Fibroblast of peridontal ligament (primary cell): Measurements from ENCODE around the gene VWCE.

Source experiments
- DNase-seq: peaks from one replicate; pipeline ENCODE4 v3.0.0-alpha.2; 2010; ENCODE audit errors: extremely low read depth

Gene VWCE

DNA sequence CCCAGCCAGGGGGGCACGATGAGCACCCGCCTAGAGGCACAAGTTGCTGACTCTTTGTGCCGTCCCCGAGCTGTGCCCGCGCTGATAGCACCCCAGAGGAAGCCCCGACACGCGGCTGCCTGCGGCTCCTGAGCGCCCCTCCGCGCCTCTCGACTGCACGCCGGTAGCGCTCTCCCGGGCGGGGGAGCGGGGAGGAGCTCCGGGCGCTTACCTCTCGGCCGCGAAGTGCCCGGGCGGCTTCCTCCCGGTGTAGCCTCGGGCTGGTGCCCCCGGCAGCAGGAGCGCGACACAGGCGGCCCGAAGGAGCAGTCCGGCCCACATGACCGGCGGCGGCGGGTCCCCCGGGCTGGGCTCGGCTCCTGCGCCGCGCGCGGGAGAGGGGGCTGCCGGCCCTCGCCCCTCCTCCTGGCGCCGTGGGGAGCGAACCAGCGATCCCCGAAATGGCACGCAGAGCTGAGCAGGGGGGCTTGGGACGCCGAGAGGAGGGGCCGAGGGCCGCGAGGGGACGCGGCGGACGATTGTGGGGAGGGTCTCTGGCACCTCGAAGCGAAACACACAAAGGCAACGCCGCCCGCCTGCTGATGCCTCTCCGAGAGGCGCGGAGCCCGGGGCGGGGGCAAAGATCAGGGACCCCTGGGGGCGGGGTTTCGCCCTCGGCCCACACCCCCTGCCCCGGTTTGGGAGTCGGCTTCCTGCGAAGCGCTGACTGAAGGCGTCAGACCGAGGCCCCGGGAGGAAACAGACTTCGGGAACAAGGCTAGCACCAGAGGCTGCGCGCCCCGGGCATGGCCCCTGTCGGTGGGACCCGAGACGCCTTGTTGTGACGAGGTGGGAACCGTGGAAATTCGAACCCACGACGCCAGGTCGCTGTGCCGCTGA lies at the start of gene VWCE:
TSS of gene VWCE (minus strand) at position 600 of the 879 bp plus-strand sequence. CDS start at position 321, 279 bp downstream.
- peak; percentile 38 for DNase-seq

GRCh38 chr11:61343792-61344745 lies 49.0 kb upstream of the VWCE start:
- no peak for DNase-seq

- no peak for DNase-seq
Observed at GRCh38 chr11:61342207-61342803, 47.2 kb upstream of the VWCE start.

DNA sequence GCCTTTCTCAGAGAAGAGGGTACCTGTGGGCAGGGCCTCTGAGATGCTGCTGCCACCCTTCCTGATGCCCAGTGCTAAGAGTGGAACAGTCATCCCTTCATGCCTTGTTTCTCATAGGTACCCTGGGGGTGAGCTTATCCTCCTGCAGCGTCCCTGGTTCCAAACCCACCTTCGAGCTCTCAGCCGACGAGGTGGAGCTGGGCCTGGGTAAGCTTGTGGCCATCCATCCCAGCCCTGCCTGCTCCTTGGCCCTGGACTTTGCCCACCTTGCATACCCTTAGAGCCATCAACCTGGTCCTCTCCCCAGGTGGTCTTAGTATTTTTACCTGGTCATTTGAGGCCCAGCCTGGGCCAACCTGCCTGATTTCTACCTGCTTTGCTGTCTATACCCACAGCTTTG lies 46.6 kb upstream of the VWCE start:
- no peak for DNase-seq

- DNase-seq = no peak
Observed at GRCh38 chr11:61340979-61341378, 45.9 kb upstream of the VWCE start.

DNA sequence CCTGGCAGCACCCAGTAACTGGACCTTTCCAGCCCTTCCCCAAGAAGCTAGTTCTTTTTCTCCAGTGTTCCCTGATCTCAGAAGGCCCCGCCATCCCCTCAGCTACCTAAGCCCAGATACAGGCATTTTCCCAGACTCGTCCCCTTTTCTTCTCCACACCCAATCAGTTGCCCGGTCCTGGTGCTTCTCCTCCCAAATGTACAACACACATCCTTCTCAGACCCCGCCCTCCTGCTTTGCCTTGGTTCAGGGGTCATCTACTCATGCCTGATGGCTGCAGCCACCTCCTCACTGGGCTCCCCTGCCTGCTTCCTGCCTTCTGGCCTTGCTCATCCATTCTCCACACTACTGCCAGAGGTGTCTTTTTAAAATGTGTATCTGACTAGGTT lies 44.4 kb upstream of the VWCE start:
- no peak for DNase-seq

DNA sequence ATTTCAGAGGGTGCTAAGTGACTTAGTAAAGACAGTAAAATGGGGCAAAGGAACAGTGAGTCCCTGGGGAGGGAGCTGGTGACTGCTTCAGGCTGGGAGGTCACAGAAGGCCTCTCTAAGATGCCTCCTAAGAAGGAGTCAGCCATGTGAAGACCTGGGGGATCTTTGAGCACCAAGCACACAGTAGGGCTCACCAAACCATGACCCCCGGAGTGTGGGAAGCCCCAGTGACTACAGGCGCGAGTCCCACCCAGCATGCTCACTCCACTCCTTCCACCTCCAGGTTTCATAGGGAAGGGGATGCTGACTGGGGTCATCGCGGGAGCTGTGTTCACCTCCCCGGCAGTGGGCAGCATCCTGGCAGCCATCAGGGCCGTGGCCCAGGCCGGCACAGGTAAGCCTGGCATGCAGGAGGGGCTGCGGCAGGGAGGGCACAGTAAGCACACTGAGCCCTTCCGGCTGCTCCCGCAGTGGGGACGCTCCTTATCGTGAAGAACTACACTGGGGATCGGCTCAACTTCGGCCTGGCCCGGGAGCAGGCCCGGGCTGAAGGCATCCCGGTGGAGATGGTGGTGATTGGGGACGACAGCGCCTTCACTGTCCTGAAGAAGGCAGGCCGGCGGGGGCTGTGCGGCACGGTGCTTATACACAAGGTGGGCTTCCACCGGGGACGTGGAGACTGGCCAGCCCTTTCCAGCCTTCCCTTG lies 43.8 kb upstream of the VWCE start:
- DNase-seq = no peak

- DNase-seq = no peak
Observed at GRCh38 chr11:61337706-61338470, 42.8 kb upstream of the VWCE start.

DNA sequence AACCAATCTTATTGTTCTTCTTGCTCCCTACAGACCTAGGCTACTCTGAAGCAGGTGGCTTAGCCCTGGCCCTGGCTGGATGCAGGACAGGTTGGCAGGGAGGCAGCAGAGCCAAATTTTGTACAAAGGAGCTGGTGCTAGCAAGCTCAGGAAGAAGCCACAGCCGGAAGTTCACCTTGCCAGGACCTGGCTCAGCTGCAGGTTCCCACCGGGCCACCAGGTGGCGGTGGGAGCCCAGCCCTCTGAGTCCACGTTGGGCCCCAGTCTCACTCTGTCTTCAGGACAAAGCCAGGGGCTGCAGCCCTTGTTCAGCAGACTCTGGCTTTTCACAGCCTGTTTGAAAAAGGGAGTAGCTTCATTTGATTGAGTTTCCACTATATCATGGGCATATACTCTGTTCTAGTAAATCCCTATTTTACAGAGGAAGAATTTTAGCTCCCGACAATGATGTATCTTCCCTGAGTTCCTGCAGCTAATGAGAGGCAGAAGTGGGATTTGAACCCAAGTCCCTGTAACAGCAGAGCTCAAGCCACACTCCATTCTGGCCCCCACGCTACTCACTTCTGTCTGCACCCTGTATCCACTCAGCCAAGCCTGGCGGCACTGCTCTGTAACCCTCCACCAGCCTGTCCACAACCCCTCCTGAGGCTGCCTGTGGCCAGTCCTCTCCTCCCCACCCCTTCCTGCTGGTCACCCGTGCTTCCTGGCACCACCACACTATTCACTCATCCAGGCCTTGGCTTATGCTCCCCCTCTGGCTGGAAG lies 41.2 kb upstream of the VWCE start:
- DNase-seq = peak; percentile 70

GRCh38 chr11:61335355-61335710 lies 40.2 kb upstream of the VWCE start:
- DNase-seq = no peak

- DNase-seq = peak; percentile 57
Observed at GRCh38 chr11:61334434-61335354, 39.6 kb upstream of the VWCE start.

GRCh38 chr11:61333550-61334433 lies 38.7 kb upstream of the VWCE start:
- no peak for DNase-seq

GRCh38 chr11:61332797-61333549 lies 37.9 kb upstream of the VWCE start, which contains the start of the genes DDB1 and TKFC:
Gene DDB1, minus strand, starts transcription at chr11:61333105. Its CDS starts 137 bp downstream, at chr11:61332968.
Gene TKFC, plus strand, starts transcription at chr11:61333228. Its CDS starts 1,501 bp downstream, at chr11:61334729.
- DNase-seq = peak; percentile 76

DNA sequence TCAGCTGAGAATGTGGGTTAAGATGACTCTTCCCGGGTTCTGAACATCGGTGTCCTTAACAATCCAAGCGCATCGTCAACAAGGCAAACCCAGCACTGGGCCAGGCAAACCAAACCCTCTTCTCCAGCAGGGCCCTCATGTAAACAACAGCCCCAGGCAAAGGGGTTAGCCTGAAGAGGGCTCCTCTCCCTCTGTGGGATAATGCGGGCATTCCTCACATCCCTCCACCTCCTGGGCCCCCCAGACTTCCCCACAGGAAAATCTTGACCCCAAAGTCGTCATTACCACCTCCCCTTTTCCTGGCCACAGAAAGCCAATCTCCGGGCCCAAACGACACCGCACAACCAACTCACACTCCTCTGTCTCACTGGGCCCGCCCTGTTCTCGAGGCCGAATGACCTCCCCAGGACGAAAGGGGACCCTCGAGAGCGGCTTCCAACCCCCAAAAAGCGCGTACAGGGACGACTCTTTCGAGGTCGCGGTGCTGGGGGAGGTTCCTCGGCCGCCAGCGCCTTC lies 37.2 kb upstream of the VWCE start:
- peak; percentile 39 for DNase-seq

DNA sequence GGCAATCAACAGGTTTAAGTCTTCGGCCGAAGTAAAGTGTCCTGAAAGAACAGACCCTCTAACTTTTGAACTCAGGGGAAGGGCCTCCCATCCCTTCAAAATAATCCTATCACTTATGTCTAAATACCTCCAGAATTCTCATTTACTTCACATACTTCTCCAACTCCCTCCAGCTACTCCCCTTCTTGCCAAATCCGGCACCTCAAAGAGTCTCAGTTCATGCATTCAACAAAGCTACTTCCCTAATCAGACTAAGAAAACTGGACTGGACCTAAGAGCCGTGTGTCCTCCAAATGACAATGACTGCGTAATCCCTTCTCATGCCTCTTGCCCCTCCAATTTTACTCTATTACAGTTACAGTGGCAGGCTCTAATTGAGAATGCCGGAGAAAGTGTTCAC lies 36.5 kb upstream of the VWCE start:
- DNase-seq = peak; percentile 9

DNA sequence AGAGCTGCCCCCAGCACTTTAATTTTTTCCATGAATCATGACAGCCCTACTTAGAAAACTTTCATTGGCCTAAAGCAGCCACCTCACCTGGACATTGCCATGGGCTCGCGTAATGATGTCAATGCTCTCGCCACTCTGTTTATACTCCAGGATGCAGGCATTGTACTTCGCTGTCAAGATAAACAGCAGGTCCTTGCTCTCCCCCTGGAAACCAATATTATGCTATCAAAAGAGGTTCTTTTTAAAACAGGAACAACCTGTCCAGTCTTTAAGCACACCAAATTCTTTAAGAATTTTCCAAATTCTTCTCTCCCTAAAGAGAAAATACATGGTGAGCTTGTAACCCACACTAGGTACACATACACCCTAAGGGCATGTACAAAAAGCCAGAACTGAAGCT lies 34.8 kb upstream of the VWCE start:
- DNase-seq = no peak

- no peak for DNase-seq
Observed at GRCh38 chr11:61328351-61328750, 33.2 kb upstream of the VWCE start.
